ENCODE data around the gene NME7.

The NME7 gene

DNA sequence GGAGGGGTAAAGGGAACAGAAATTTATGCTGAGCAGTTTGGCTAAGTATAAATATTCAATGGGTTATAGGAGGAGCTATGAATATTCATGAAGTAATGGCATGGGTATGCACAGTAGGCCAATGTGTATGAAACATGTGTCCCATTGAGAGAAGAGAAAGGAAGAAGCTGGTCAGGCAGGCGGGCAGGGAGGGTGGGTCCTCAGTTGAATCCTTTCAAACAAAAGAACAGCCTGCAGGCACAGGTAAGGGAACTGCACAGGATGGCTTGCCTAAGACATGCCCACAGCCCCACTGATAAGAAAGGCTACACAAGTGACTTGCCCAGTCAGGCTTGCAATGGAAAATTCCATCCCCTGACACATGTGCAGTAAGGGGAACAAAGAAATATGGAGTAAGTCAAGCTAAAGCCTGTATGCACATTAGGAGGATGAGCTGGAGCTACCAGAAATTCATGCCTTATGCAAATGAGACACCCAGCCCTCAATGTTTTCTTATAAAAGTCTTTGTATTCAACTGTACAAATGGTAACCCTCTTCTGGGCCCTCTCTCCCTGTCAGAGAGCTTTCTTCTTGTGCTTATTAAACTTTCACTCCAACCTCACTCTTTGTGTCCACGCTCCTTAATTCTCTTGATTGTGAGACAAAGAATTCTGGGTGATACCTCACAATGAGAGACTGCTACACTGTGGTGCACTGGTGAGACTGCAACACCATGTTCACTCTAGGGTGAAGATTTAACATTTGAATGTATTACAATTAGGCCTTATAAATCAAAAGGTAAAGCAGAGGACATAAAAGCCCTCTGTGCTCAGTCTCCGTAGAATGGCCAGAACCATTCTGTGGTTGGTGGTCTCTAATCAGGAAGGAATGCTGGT, 164.6 kb downstream of the NME7 start:
- Mint-ChIP-seq H3K4me3 (no peak overlapping the region), H3K9me3 (peaks cover 4% of the 10 kb centered on the region), H3K36me3 (ENCODE audit: low read depth) (no peaks in the 10 kb centered on the region), H3K4me1 (peaks cover 11% of the 10 kb centered on the region), H3K27me3 (ENCODE audit: low read depth) (no peaks in the 10 kb centered on the region), H3K27ac (no peak overlapping the region)
- TF ChIP-seq, protein P1, sequence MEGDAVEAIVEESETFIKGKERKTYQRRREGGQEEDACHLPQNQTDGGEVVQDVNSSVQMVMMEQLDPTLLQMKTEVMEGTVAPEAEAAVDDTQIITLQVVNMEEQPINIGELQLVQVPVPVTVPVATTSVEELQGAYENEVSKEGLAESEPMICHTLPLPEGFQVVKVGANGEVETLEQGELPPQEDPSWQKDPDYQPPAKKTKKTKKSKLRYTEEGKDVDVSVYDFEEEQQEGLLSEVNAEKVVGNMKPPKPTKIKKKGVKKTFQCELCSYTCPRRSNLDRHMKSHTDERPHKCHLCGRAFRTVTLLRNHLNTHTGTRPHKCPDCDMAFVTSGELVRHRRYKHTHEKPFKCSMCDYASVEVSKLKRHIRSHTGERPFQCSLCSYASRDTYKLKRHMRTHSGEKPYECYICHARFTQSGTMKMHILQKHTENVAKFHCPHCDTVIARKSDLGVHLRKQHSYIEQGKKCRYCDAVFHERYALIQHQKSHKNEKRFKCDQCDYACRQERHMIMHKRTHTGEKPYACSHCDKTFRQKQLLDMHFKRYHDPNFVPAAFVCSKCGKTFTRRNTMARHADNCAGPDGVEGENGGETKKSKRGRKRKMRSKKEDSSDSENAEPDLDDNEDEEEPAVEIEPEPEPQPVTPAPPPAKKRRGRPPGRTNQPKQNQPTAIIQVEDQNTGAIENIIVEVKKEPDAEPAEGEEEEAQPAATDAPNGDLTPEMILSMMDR (IDR thresholded peaks at IDR 0.05; ENCODE audit: unreplicated experiment in 3 of 3), result no peak

DNA sequence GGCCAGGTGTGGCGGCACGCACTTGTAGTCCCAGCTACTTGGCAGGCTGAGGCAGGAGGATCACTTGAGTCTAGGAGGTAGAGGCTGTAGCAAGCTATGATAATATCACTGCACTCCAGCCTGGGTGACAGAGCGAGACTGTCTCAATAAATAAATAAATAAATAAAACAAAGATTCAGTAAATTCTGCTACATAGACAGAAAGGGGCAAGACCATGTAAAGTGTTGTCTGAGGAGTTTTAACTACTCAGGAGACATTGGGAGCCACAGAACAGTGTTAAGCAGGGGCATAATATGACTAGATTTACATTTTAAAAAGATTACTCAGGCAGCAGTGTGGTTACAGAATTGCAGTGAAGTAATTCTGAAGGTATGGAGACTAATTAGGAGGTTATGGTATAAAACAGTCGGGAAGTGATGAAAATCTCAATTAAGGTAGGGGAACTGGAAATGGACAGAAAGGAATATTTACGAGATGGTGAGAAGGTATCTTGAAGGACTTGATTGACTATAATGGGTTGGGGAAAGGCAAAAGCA, 166.4 kb downstream of the NME7 start:
- Mint-ChIP-seq H3K9me3 (peaks cover 9% of the 10 kb centered on the region), H3K4me1 (no peaks in the 10 kb centered on the region), H3K27me3 (ENCODE audit: low read depth) (no peaks in the 10 kb centered on the region), H3K36me3 (ENCODE audit: low read depth) (peaks cover 4% of the 10 kb centered on the region), H3K4me3 (no peak overlapping the region), H3K27ac (no peak overlapping the region)
- TF ChIP-seq, protein P1 (IDR thresholded peaks at IDR 0.05; ENCODE audit: unreplicated experiment in 3 of 3), result no peak

DNA sequence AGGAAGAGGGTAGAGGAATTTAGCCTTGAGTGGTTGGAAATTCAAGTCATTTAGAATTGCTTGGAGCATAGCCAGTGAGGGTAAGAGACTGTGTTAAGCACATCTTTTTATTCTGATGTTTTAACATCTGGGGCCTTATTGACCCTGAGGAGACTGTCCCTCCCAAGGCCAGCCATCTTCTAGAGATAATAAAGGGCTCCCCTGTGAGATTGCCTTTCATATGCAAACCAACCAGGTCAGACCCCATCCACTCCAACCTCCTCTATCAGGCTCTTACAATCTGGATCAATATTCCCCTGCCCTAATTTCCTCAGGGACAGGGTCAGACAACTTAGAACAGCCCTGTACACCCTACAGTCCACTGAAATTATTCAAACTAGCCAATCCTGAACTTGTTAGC, 167.3 kb downstream of the NME7 start:
- H3K27ac Mint-ChIP-seq, result no peak overlapping the region
- peaks cover 4% of the 10 kb centered on the region for H3K36me3 Mint-ChIP-seq (ENCODE audit: low read depth)
- TF ChIP-seq, protein P1 (IDR thresholded peaks at IDR 0.05; ENCODE audit: unreplicated experiment in 3 of 3), result no peak
- peaks cover 9% of the 10 kb centered on the region for H3K9me3 Mint-ChIP-seq
- H3K27me3 Mint-ChIP-seq (ENCODE audit: low read depth), result no peaks in the 10 kb centered on the region
- H3K4me1 Mint-ChIP-seq, result no peaks in the 10 kb centered on the region
- no peak overlapping the region for H3K4me3 Mint-ChIP-seq

DNA sequence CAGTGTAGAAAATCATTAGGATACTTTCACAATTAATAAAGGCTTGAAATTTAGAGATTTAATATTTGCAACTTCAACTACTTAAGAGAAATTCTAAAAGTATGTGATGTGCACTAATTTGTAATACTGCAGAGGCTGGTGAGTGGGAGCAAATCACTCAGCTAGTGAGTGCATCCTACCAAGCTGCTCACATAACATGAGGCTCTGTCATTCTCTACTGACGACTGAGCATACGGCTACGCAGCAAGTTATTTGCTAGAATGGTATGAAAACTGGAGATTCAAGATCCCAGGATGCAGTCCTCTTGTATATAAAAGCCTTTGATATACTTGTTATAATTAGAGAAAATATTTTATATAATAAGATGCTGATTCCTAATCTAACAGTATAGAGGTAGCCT, 171.0 kb downstream of the NME7 start:
- H3K36me3 Mint-ChIP-seq (ENCODE audit: low read depth), result peaks cover 4% of the 10 kb centered on the region
- H3K27me3 Mint-ChIP-seq (ENCODE audit: low read depth), result no peaks in the 10 kb centered on the region
- no peak overlapping the region for H3K4me3 Mint-ChIP-seq
- peaks cover 11% of the 10 kb centered on the region for H3K4me1 Mint-ChIP-seq
- TF ChIP-seq, protein P1 (IDR thresholded peaks at IDR 0.05; ENCODE audit: unreplicated experiment in 3 of 3), result no peak
- no peak overlapping the region for H3K27ac Mint-ChIP-seq
- peaks cover 9% of the 10 kb centered on the region for H3K9me3 Mint-ChIP-seq

DNA sequence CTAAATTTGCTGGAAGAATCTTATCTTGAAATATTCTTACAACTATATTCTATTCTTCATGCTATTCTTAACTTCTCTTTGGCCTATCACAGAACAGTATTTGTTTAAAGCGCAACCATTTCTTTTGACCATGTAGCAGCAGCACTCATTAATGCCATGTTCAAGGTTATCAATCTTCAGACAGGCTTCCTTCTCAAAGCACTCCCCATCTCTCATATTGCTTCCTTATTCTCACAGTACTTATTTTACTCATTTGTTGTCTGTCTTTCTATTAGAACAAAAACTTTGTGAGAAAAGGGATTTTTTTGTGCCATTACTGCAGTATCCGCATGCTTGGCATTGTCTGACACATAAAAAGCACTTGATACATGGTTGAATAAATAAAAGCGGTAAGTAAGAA, 171.4 kb downstream of the NME7 start:
- Mint-ChIP-seq H3K27me3 (ENCODE audit: low read depth) (no peaks in the 10 kb centered on the region), H3K4me3 (no peak overlapping the region), H3K27ac (no peak overlapping the region), H3K9me3 (peaks cover 9% of the 10 kb centered on the region), H3K4me1 (peaks cover 11% of the 10 kb centered on the region), H3K36me3 (ENCODE audit: low read depth) (peaks cover 4% of the 10 kb centered on the region)
- TF ChIP-seq, protein P1 (IDR thresholded peaks at IDR 0.05; ENCODE audit: unreplicated experiment in 3 of 3), result no peak
